HEK293 (cell line): ENCODE results near the gene FILIP1.
A peak's percentile ranks its signal among the peaks of the same experiment; 100 is the strongest.

Experiments
- CTCF ChIA-PET: fragments of 350-600 bp; formaldehyde crosslinking; extraction: SDS; loops from one replicate; lab custom pipeline; 2021; ENCODE audit warnings: antibody characterized with exemption; lab: Yijun Ruan, JAX
- POLR2A ChIA-PET: fragments of 300-600 bp; formaldehyde crosslinking; extraction: SDS; loops from one replicate; lab custom pipeline; 2020; ENCODE audit warnings: antibody characterized with exemption, inconsistent platforms; lab: Yijun Ruan, JAX
- H3K27ac ChIP-seq: fragments of 200-500 bp; sonication (Bioruptor generic); 2 replicates; pipeline ENCODE4 v1.5.1; 2014; ENCODE audit warnings: low read depth, low read length, control low read depth, inconsistent platforms; ENCODE audit errors: extremely low read depth
- H3K36me3 ChIP-seq, 2 experiments: fragments of 200-500 bp in 1 of 2; sonication (Bioruptor generic) in 1 of 2; 1 replicate in 1 of 2; 2 replicates in 1 of 2; pipeline ENCODE4 v1.5.1; 2014 to 2017; ENCODE audit warnings: inconsistent platforms in 2 of 2, low read length in 2 of 2; ENCODE audit not compliant: control insufficient read depth in 2 of 2, insufficient read depth in 1 of 2
- H3K4me1 ChIP-seq: fragments of 200-500 bp; sonication (Bioruptor generic); 2 replicates; pipeline ENCODE4 v1.5.1; 2014; ENCODE audit warnings: mild to moderate bottlenecking, low read length, inconsistent platforms; ENCODE audit not compliant: control insufficient read depth, insufficient read depth
- H3K4me3 ChIP-seq: 2 replicates; pipeline ENCODE4 v1.5.1; 2011; ENCODE audit warnings: low read depth, mild to moderate bottlenecking, control low read depth, low read length, moderate library complexity
- H3K9me3 ChIP-seq: fragments of 200-500 bp; sonication (Bioruptor generic); 2 replicates; pipeline ENCODE4 v1.5.1; 2014; ENCODE audit warnings: low read depth, low read length, inconsistent platforms; ENCODE audit not compliant: control insufficient read depth, insufficient read depth
- BCL11B ChIP-seq: fragments of 450-650 bp; formaldehyde crosslinking; IDR thresholded peaks from 2 replicates; pipeline ENCODE4 v1.5.1; 2016; ENCODE audit warnings: low read depth, missing biosample characterization, missing genetic modification characterization
- FEZF1 ChIP-seq: fragments of 450-650 bp; formaldehyde crosslinking; IDR thresholded peaks from 2 replicates; pipeline ENCODE4 v1.5.1; 2016; ENCODE audit warnings: missing biosample characterization, missing genetic modification characterization
- KLF9 ChIP-seq: fragments of 450-650 bp; formaldehyde crosslinking; IDR thresholded peaks from 2 replicates; pipeline ENCODE4 v1.5.1; 2016; ENCODE audit warnings: missing biosample characterization, missing genetic modification characterization, low read depth
- REPIN1 ChIP-seq: fragments of 450-650 bp; formaldehyde crosslinking; IDR thresholded peaks from 2 replicates; pipeline ENCODE4 v1.5.1; 2017; ENCODE audit warnings: missing biosample characterization, missing genetic modification characterization, low read depth
- SCRT2 ChIP-seq: fragments of 450-650 bp; formaldehyde crosslinking; IDR thresholded peaks from 2 replicates; pipeline ENCODE4 v1.5.1; 2016; ENCODE audit warnings: missing biosample characterization, missing genetic modification characterization
- ZFP69B ChIP-seq: fragments of 450-650 bp; formaldehyde crosslinking; IDR thresholded peaks from 2 replicates; pipeline ENCODE4 v1.5.1; 2016; ENCODE audit warnings: missing biosample characterization, missing genetic modification characterization
- ZNF391 ChIP-seq: fragments of 450-650 bp; formaldehyde crosslinking; IDR thresholded peaks from 2 replicates; pipeline ENCODE4 v1.5.1; 2016; ENCODE audit warnings: low read depth, missing biosample characterization, missing genetic modification characterization, borderline replicate concordance
- ZNF529 ChIP-seq: fragments of 450-650 bp; formaldehyde crosslinking; IDR thresholded peaks from 2 replicates; pipeline ENCODE4 v1.5.1; 2017; ENCODE audit warnings: missing genetic modification characterization, missing biosample characterization; ENCODE audit not compliant: insufficient replicate concordance
- ZNF626 ChIP-seq: fragments of 450-650 bp; sonication (Bioruptor Pico); formaldehyde crosslinking; IDR thresholded peaks from 2 replicates; pipeline ENCODE4 v1.5.1; 2018; ENCODE audit warnings: missing biosample characterization, missing genetic modification characterization, inconsistent platforms
- ZNF701 ChIP-seq: fragments of 450-650 bp; formaldehyde crosslinking; IDR thresholded peaks from 2 replicates; pipeline ENCODE4 v1.5.1; 2016; ENCODE audit warnings: missing biosample characterization, missing genetic modification characterization
- ZNF768 ChIP-seq: fragments of 450-650 bp; formaldehyde crosslinking; IDR thresholded peaks from 2 replicates; pipeline ENCODE4 v1.5.1; 2018; ENCODE audit warnings: missing biosample characterization, mild to moderate bottlenecking, missing genetic modification characterization
- ZNF843 ChIP-seq: fragments of 450-650 bp; formaldehyde crosslinking; IDR thresholded peaks from 2 replicates; pipeline ENCODE4 v1.5.1; 2016; ENCODE audit warnings: missing biosample characterization, missing genetic modification characterization
- TF ChIP-seq, protein P1 (sequence below): fragments of 450-650 bp; formaldehyde crosslinking; IDR thresholded peaks from 2 replicates; pipeline ENCODE4 v1.5.1; 2017; ENCODE audit warnings: missing biosample characterization, missing genetic modification characterization
- TF ChIP-seq, protein P2 (sequence below): fragments of 450-650 bp; formaldehyde crosslinking; IDR thresholded peaks from 2 replicates; pipeline ENCODE4 v1.5.1; 2016; ENCODE audit warnings: missing biosample characterization, missing genetic modification characterization
- TF ChIP-seq, protein P3 (sequence below): fragments of 450-650 bp; formaldehyde crosslinking; IDR thresholded peaks from 2 replicates; pipeline ENCODE4 v1.5.1; 2016; ENCODE audit warnings: missing biosample characterization, missing genetic modification characterization

FILIP1 gene

GRCh38 chr6:75292555-75292954 is 201.0 kb downstream of the FILIP1 start:
- H3K4me1 ChIP-seq, result no peaks in the 10 kb centered on the region
- no peaks in the 10 kb centered on the region for H3K9me3 ChIP-seq
- no peak overlapping the region for H3K4me3 ChIP-seq
- ChIA-PET CTCF (interaction anchor here (0.6 to 9.1 kb wide), 3 partner anchors 75 to 98 kb away, joined by 3 to 86 read pairs (median 5); no protein-coding TSS in a partner anchor), POLR2A (no interaction called here)
- TF ChIP-seq SCRT2 (0 out of 2 replicates have a peak, but pooled peaks have one; percentile 29), ZNF391 (tag by site-specific recombination) (no peak)
- H3K36me3 ChIP-seq, result no peaks in the 10 kb centered on the region
- no peak overlapping the region for H3K27ac ChIP-seq

DNA sequence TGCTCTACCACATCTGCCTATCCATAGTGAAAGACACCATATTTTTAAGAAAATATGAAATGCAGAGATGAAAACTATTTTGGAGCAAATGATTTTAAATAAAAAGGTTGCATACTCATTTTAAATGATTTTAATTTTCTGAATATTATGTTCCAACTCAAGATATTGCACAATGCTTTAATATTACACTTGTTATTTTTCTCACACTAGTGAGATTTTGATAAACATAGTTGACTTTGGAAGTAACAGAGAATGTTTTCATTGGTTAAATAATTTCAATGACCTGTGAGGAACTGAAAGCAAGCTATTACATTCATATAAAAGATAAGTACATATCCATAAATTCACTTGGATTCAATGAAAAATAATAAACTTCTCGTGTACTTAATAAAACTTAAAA is 201.9 kb downstream of the FILIP1 start:
- ChIA-PET CTCF (interaction anchor here (0.8 kb wide), 1 partner anchor 81 kb away, joined by 3 read pairs; no protein-coding TSS in a partner anchor), POLR2A (no interaction called here)
- Histone ChIP-seq H3K4me1 (no peaks in the 10 kb centered on the region), H3K4me3 (no peak overlapping the region), H3K27ac (no peak overlapping the region), H3K36me3 (no peaks in the 10 kb centered on the region), H3K9me3 (no peaks in the 10 kb centered on the region)
- TF ChIP-seq BCL11B (tag by site-specific recombination) (no peak), ZNF843 (tag by site-specific recombination) (no peak), ZNF626 (no peak), REPIN1 (tag by site-specific recombination) (no peak), ZFP69B (no peak), ZNF768 (tag by site-specific recombination) (no peak), FEZF1 (tag by site-specific recombination) (no peak), ZNF529 (tag by site-specific recombination) (no peak), KLF9 (tag by site-specific recombination) (no peak), ZNF701 (tag by site-specific recombination) (no peak)
- TF ChIP-seq, protein P1, sequence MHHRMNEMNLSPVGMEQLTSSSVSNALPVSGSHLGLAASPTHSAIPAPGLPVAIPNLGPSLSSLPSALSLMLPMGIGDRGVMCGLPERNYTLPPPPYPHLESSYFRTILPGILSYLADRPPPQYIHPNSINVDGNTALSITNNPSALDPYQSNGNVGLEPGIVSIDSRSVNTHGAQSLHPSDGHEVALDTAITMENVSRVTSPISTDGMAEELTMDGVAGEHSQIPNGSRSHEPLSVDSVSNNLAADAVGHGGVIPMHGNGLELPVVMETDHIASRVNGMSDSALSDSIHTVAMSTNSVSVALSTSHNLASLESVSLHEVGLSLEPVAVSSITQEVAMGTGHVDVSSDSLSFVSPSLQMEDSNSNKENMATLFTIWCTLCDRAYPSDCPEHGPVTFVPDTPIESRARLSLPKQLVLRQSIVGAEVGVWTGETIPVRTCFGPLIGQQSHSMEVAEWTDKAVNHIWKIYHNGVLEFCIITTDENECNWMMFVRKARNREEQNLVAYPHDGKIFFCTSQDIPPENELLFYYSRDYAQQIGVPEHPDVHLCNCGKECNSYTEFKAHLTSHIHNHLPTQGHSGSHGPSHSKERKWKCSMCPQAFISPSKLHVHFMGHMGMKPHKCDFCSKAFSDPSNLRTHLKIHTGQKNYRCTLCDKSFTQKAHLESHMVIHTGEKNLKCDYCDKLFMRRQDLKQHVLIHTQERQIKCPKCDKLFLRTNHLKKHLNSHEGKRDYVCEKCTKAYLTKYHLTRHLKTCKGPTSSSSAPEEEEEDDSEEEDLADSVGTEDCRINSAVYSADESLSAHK (tag by site-specific recombination), result no peak
- TF ChIP-seq, protein P2, sequence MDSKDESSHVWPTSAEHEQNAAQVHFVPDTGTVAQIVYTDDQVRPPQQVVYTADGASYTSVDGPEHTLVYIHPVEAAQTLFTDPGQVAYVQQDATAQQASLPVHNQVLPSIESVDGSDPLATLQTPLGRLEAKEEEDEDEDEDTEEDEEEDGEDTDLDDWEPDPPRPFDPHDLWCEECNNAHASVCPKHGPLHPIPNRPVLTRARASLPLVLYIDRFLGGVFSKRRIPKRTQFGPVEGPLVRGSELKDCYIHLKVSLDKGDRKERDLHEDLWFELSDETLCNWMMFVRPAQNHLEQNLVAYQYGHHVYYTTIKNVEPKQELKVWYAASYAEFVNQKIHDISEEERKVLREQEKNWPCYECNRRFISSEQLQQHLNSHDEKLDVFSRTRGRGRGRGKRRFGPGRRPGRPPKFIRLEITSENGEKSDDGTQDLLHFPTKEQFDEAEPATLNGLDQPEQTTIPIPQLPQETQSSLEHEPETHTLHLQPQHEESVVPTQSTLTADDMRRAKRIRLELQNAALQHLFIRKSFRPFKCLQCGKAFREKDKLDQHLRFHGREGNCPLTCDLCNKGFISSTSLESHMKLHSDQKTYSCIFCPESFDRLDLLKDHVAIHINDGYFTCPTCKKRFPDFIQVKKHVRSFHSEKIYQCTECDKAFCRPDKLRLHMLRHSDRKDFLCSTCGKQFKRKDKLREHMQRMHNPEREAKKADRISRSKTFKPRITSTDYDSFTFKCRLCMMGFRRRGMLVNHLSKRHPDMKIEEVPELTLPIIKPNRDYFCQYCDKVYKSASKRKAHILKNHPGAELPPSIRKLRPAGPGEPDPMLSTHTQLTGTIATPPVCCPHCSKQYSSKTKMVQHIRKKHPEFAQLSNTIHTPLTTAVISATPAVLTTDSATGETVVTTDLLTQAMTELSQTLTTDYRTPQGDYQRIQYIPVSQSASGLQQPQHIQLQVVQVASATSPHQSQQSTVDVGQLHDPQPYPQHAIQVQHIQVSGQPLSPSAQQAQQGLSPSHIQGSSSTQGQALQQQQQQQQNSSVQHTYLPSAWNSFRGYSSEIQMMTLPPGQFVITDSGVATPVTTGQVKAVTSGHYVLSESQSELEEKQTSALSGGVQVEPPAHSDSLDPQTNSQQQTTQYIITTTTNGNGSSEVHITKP (tag by site-specific recombination), result no peak
- TF ChIP-seq, protein P3, sequence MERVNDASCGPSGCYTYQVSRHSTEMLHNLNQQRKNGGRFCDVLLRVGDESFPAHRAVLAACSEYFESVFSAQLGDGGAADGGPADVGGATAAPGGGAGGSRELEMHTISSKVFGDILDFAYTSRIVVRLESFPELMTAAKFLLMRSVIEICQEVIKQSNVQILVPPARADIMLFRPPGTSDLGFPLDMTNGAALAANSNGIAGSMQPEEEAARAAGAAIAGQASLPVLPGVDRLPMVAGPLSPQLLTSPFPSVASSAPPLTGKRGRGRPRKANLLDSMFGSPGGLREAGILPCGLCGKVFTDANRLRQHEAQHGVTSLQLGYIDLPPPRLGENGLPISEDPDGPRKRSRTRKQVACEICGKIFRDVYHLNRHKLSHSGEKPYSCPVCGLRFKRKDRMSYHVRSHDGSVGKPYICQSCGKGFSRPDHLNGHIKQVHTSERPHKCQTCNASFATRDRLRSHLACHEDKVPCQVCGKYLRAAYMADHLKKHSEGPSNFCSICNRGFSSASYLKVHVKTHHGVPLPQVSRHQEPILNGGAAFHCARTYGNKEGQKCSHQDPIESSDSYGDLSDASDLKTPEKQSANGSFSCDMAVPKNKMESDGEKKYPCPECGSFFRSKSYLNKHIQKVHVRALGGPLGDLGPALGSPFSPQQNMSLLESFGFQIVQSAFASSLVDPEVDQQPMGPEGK (tag by site-specific recombination), result no peak
